Measurements from ENCODE around the gene NBPF1.
"Not testable (repeated sequence)": the region's sequence is repeated elsewhere in the genome, so short reads cannot be mapped to it uniquely, and the experiment has no call there.

The NBPF1 gene

DNA sequence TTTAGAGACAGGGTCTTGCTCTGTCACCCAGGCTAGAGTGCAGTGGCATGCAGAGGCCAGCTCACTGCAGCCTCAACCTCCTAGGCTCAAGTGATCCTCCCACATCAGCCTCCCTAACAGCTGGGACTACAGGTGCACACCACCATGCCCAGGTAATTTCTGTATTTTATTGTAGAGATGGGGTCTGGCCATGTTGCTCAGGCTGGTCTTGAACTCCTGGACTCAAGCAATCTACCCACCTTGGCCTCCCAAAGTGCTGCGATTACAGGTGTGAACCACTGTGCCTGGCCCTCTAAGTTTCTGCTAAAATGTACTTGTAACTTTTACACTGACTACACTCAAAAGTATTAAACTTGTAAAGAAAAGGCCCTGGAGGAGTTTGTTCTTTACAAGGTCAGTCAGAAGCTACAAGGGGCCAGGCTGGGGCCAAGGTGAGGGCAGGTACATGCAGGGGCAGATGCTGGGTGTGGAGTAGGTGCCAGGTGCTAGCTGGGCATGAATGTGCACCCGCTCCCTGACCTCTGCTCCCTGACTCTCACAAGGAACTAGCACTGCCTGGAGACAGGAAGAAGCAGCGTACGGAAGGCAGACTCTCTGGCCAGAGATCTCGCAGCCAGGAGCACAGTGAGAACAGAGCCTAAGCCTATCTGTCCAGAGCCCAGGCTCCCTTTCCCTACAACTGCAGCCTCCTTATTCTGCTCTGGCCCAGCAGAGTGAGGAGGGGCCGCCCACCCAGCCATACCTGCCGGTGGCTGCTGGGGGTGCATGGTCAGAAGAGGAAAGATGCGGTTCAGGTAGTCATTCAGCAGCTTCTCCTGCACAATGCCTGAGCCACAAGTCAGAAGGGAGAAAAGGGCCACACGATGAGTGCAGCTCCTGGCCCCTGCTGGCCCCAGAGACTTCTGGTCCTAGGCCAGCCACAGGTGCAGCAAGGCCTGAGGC, 28.9 kb upstream of the NBPF1 start:
- intact Hi-C loops (cut with DNase I): not testable (repeated sequence)
- DNase-seq: peak in 9 of 10 donors; percentile 1 to 75 (median 17)

DNA sequence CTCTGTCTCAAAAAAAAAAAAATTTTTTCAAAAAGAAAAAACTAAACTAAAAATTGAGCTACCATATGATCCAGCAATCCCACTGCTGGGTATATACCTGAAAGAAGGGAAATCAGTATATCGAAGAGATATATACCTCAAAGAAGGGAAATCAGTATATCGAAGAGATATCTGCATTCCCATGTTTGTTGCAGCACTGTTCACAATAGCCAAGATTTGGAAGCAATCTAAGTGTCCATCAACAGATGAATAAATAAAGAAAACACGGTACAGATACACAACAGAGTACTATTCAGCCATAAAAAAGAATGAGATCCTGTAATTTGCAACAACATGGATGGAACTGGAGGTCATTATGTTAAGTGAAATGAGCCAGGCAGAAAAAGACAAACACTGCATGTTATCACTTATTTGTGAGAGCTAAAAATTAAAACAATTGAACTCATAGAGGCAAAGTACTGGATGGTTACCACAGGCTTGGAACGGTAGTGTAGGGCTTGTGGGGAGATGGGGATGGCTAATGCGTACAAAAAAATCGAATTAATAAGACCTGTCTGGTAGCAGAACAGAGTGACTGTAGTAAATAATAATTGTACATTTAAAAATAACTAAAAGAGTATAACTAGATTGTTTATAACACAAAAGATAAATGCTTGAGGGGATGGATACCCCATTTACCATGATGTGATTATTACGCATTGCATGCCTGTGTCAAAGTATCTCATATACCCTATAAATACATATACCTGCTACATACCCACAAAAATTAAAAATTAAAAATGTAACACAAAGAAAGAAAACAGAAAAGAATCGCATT, 28.0 kb upstream of the NBPF1 start:
- intact Hi-C loops (cut with DNase I); DNase-seq: not testable (repeated sequence)

DNA sequence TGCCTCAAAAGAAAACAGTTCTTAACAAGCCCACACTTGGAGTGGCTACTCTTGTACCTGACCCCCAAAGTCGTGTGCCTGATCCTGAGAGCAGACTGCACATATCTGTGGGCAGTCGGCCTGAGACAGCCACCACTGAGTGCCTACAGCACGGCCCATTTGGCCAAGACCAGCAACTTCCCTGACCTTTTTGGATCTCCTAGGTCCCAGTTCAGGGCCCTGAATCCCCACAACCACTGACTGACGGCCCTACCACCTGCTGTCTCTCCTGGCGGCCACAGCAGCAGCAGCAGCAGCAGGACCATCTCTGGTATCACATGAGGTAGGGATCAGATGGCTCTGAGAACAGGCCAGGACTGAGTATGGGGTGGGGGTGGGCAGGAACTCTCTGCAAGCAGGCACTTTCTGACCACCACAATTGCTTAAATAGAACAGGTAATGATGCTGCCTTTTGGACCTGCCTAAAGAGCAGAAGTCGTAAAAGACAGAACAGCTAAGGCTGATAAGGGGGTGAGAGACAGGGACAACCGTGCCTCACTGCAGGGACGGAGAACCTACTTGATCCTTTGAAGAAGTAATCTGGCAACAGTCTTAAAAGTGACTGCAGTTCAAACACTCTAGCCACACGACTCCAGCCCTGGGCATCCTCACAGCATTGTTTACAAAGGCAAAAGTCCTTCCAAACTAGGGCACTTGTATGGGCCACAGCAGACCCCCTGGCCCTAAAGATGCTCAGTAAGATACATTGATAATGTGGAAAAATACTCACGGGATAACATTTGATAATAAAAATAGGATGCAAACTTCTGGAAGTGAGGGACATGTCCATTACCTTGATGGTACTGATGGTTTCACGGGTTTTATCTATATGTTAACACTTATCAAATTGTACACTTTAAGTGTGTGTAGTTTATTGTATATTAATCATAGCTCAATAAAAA, 26.0 kb upstream of the NBPF1 start:
- intact Hi-C loops (cut with DNase I): not testable (repeated sequence)
- DNase-seq: peak in 8 of 10 donors; percentile 1 to 89 (median 20)

DNA sequence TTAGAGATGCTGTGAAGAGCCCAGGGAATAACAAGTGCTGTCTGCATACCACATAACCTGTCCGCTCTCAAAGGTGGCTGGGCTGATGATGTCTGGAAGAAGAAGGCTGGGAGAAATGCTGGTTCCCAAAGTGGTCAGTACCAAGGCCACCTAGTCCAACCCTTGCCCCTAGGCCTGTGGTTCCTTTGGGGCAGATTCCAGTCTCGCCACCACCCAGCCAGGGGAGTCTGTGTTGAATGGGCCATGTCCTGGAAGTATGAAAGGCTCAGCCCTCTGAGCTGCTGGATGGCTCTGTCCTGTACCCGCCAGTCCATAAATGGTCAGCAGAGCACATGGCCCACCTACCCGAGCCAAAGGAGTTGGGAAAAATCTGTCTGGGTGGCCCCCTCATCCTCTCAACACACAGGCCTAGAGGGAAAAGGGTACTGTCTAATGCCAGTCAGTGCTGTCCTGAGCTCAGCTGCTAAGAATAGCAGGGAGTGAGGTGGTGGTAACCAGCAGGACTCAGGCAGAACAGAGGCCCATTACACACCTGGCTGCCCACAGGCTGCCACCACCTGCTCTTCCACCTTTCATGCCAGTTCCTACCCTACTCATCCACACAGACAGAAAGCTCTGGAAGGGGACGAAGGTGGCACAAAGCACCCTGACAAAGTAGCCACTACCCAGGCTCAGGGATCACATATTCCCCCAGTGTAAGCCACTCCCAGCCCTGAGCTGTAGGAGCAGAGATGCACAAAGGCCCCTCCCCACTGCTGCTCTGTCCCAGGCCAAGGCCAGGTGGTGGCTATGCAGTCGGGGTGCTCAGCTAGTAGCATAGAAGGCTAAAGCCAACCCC, 24.8 kb upstream of the NBPF1 start:
- peak in 6 of 10 donors; percentile 7 to 74 (median 31) for DNase-seq

DNA sequence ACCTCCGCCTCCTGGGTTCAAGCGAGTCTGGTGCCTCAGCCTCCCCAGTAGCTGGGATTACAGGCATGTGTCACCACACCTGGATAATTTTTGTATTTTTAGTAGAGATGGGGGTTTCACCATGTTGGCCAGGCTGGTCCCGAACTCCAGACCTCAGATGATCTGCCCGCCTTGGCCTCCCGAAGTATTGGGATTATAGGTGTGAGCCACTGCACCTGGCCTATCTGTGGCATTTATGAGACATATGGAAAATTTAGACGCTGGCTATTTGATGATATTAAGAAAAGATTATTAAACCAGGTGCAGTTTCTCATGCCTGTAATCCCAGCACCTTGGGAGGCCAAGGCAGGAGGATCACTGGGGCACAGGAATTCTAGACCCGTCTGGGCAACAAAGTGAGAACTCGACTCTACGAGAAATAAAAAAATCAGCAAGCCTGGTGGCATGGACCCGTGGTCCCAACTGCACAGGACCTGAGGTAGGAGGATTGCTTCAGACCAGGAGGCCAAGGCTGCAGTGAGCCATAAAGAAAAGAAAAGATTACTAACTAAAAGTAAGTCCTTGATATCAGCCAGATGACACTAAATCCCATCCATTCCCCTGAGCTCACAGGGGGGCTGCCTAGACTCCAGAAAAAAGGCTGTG, 23.3 kb upstream of the NBPF1 start:
- intact Hi-C loops (cut with DNase I): not testable (repeated sequence)
- peak in 9 of 10 donors; percentile 1 to 81 (median 14) for DNase-seq

More for the DNA sequence above, 24.8 kb upstream of the NBPF1 start:
- intact Hi-C loops (cut with DNase I): not testable (repeated sequence)

DNA sequence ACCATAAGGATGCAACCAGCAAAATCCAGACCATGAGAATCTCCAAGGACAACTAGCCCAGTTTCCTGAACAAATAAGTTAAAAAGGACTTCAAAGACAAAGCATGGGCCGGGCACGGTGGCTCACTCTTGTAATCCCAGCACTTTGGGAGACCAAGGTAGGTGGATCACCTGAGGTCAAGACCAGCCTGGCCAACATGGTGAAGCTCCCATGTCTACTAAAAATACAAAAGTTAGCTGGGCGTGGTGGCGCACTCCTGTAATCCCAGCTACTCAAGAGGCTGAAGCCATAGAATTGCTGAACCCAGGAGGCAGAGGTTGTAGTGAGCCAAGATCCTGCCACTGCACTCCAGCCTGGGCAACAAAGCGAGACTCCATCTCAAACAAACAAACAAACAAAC, 22.6 kb upstream of the NBPF1 start:
- intact Hi-C loops (cut with DNase I): not testable (repeated sequence)
- DNase-seq: peak in 8 of 10 donors; percentile 7 to 88 (median 22)

DNA sequence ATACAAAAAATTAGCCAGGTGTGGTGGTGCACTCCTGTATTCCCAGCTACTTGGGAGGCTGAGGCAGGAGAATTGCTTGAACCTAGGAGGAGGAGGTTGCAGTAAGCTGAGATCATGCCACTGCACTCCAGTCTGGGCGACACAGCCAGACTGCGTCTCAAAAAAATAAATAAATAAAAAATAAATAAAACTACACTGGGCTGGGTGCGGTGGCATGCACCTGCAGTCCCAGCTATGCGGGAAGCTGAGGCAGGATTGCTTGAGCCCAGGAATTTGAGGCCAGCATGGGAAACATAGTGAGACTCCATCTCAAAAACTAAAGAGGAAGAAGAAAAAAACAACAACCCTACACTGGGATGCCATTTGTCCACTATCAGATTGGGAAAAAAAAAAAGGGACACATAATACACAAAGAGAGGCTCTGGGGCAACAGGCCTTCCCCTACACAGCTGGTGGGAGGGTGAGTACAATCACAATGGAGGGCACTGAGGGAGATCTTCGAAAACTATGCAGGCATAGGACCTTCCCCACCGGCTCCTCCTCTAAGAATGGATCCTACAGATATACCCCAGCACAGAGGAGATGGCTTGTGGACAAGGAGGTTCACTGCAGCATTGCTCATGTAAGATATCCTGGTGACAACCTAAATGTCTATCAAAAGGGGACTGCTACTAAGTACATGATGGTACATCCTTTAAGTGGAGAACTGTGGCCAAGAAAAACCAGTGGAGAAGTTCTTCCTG, 20.3 kb upstream of the NBPF1 start:
- DNase-seq: peak in 8 of 10 donors; percentile 1 to 86 (median 24)

DNA sequence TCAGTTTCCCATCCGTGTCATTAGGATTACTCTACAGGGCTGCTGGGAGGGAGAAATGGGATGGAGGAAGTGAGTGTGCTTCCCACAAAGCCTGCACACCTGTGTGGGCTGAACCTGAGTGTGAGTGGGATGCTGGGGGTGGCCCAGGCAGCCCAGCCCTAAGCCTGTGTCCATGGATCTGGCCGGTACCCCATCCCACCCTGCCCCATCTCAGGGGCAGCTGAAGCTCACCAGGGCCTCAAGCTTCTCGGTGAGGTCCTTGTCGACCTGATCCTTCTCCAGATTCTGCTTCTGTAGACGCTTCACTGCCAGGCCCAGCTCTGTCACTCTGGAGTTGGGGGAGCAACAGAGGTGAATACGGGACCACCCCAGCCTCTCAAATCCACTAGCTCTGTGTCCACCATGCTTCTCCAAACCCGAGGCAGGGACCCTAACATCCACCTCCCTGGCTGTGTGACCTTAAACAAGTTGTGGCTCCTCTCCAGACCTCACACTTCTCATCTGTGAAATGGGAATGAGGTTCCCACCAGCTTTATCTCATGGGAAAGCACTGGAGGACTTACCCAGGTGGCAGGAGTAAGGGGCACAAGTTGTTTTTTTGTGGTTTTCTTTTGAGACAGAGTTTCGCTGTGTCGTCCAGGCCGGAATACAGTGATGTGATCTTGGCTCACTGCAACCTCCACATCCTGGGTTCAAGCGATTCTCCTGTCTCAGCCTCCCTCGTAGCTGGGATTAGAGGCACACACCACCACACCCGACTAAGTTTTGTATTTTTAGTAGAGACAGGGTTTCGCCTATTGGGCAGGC, 18.9 kb upstream of the NBPF1 start:
- intact Hi-C loops (cut with DNase I): not testable (repeated sequence)
- DNase-seq: peak in 9 of 10 donors; percentile 1 to 91 (median 14)

More for the DNA sequence above, 20.3 kb upstream of the NBPF1 start:
- intact Hi-C loops (cut with DNase I): not testable (repeated sequence)

DNA sequence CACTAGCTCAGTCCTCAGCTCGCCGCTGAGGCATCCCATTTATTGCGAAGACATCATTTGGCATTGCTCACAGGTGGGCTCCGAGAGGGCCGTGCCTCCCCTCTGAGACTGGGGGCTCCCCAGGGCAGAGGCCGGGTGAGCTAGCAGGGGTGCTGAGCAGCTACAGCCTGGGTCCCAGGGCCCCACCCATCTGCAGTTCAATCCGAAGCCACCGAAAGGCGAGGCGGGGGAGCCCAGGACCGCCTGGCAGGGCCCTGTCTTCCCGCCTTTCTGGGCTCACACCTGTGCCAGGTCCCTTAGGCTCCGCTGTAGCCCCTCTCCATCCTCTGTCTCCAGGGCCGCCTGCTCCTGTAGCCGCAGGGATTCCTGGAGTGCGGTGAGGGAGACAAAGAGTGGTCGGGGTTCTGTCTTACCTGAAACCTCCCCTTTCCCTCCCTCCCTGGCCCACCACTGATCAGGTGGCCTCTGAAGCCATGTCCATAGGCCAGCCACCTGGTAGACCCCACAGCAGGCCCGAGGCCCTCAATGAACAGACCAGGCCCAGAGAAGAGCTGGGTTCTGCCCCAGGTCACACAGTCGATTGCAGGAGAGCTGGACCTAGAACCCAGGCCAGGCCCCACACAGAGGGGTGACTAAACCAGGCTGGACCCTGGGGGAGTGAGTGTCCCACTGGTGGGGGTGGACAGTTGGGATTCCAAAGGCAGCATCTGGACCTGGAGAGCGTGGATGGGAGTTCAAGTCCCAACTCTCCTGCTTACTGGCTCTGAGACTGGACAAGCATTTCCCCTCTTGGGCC, 18.1 kb upstream of the NBPF1 start:
- intact Hi-C loops (cut with DNase I): no loop called here
- DNase-seq: peak in 9 of 10 donors; percentile 0 to 92 (median 17)

DNA sequence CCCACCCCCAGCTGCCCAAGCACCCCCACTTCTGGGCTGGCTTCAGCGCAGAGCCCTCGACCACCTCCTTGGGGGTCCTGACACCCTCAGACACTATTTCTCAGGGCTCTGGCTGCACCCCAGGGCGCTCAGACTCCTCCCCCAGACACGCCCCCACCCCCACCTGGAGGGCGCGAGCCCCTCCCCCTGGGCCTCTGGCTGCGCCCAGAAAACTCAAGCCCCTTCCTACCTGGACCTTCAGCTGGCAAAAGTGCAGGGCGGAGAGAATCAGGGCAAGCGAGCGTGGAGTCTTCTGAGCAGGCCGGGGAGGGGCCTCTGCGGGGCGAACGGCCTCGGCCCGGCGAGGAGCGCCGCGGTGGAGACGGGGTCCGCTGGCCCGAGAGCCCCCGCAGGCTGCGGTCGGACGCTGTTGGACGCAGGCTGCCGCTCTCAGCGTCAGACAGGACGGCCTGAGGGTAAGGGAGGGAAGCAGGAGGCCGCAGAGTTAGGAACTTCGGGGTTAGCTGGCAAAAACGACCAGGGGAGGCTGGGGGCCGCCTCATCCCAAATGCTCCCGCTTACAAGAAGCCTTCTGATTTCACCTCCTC, 17.4 kb upstream of the NBPF1 start:
- peak in 7 of 10 donors; percentile 12 to 93 (median 28) for DNase-seq
- intact Hi-C loops (cut with DNase I): no loop called here

DNA sequence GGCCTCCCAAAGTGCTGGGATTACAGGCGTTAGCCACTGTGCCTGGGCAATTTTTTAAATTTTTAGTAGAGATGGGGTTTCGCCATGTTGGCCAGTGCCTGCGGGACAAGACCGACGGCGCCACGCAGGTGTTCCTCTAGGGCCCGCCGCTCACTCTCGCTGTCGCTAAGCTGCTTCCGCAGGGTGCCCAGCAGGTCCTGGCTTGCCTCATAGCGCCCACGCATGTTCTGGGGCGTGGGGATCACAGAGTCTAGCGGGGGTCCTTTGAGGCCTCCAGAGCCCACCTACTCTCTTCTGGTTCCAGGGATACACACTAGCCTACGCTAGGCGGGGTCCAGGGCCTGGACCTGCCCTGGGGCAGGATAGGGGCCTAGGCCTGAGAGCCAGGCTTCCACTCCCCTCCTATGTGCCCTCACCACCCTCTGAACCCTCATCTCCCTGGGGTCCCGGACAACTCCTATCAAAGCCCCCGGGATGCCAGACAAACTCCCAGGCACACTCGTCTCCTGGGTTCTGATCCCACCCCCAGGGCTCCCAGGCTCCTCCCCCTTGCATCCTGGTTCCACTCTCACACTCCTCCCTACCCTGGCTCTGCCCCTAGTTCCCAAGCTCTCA, 16.7 kb upstream of the NBPF1 start:
- peak in 7 of 10 donors; percentile 1 to 90 (median 13) for DNase-seq
- intact Hi-C loops (cut with DNase I): not testable (repeated sequence)

DNA sequence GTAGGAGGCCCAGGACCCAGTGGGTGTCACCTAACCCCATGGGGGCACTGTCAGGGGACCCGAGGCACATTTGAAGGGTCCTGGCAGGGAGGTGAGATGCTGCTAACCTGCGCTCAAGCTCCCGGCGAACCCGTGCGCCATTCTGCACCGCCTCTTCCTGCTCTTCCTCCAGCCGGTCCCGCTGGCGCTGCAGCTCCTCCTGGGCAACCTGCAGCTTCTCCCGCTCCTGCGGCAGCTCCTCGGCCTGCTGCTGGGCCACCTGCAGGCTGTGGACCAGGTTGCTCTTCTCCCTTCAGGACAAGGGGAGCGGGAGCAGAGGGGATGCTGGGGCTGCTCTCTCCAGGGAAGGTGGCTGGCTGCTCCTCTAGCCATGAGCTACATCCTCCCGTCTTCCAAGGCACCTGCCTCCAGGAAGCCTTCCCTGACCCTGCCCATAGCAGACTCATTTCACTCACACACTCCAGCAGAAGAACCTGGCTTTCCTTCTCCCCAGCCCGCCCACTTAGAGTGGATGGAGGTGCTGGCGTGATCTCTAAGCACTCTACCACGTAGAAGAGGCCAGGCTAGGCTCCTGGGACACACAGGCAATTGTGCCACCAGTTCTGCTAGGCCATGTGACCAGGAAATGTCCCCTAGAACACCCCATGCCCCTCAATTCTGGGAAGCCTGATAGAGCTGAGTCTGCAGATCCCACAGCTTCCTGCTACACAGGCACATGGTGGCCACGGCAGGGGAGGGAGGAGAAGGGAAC, 15.2 kb upstream of the NBPF1 start:
- intact Hi-C loops (cut with DNase I): no loop called here
- DNase-seq: peak in 7 of 10 donors; percentile 1 to 92 (median 25)

DNA sequence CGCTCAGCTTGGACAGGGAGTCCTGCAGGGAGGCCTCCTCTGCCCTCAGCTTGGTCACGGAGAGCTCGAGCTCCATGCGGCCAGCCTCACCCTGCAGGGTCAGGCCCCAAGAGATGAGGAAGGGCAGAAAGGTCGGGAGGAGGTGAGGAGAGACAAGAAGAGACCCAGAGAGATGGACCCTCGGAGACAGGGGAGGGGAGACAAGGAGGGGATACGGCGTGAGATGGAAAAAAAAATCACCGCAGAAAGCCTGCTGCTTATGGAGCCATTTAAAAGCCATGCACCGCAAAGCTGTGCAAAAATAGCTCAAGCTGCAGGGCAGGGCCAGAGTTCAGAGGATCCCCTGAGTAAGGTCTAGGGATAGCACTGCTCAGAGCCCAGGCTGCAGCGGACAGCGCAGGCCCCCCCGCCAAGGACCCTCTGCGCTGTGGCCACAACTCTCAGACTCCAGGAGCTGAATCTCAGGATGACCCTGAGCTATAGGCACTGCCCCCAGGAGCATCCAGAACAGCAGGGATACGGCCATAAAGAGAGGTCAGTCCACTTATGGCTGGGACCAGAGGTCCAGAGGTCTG, 13.1 kb upstream of the NBPF1 start:
- intact Hi-C loops (cut with DNase I): not testable (repeated sequence)
- DNase-seq: peak in 3 of 10 donors; percentile 7 to 74 (median 27)

All from posterior cingulate gyrus (tissue), 11 donors.